HG02885 (cell line): ENCODE measurements around the gene DNMT3A.

ENCODE experiments used
- ATAC-seq: cut with Tn5 transposase; IDR thresholded peaks from one replicate; pipeline ENCODE4 v1.9.1; 2021; ENCODE audit warnings: mild to moderate bottlenecking; ENCODE audit not compliant: unreplicated experiment, poor library complexity

The DNMT3A gene

GRCh38 chr2:25187729-25188350, 153.9 kb downstream of the DNMT3A start:
- no peak for ATAC-seq

GRCh38 chr2:25184254-25184653, 157.5 kb downstream of the DNMT3A start:
- ATAC-seq = no peak

- no peak for ATAC-seq
Observed at GRCh38 chr2:25178976-25179375, 162.7 kb downstream of the DNMT3A start.
